GM12892 (cell line): Measurements from ENCODE around the gene CDH13.

Experiments used
- POLR2A ChIP-seq: IDR thresholded peaks from 2 replicates; pipeline ENCODE4 v1.6.1; 2011; ENCODE audit warnings: low read depth, low read length, control low read depth
- POLR2AphosphoS5 ChIP-seq: IDR thresholded peaks from 2 replicates; pipeline ENCODE4 v1.6.1; 2011; ENCODE audit warnings: low read depth, low read length, control low read depth
- TAF1 ChIP-seq: IDR thresholded peaks from 2 replicates; pipeline ENCODE4 v1.6.1; 2011; ENCODE audit warnings: low read depth, mild to moderate bottlenecking, control low read depth, low read length, borderline replicate concordance

DNA sequence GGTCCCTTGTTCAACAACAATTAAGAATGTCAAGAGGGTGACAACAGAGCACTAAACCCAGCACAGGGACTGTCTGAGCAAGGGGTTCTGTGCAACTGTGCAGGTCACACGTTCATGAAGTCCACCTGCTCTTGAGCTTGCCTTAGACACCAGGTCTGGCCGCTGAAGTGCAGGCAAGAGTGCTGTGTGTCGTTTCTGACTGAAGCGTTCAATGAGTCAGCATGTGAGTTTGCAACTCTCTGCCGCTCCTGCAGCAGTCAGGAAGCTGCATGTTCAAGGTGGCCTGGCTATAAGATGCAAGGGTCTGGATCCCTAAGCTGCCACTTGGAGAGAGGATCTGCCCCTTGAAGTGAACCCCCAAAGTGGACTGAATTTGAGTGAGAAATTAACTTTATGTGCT is 848.3 kb downstream of the CDH13 start:
- TF ChIP-seq TAF1, result no peak
- TF ChIP-seq POLR2A, result no peak
- no peak for TF ChIP-seq POLR2AphosphoS5
